Caco-2 (cell line): Measurements from ENCODE around the gene PRSS1. TPM values are rescaled to one million over a fixed set of nuclear protein-coding genes. Genes with fewer than 3 reads are reported as not detected.
"Not testable (repeated sequence)": the region's sequence is repeated elsewhere in the genome, so short reads cannot be mapped to it uniquely, and the experiment has no call there.

Experiments used
- BruUV-seq: library from RNA; stranded (reverse); fragments of 400-500 nt; replicated peaks from 2 replicates; lab custom pipeline; 2021; lab: Mats Ljungman, UMichigan
- CTCF ChIA-PET: fragments of 300-600 bp; sonication (Branson Sonifier 250); formaldehyde crosslinking; loops from one replicate; lab custom pipeline; 2022; ENCODE audit warnings: antibody characterized with exemption; lab: Charles Lee
- POLR2A ChIA-PET: fragments of 300-600 bp; sonication (Branson Sonifier 250); formaldehyde crosslinking; loops from one replicate; lab custom pipeline; 2022; ENCODE audit warnings: antibody characterized with exemption; lab: Charles Lee
- DNase-seq, 2 experiments: peaks; one replicate each; pipeline versions ENCODE4 v3.0.0 to v3.0.0-alpha.2; 2020 to 2022
- H3K27me3 ChIP-seq: replicated peaks from 2 replicates; pipeline ENCODE4 v1.6.0; 2011; ENCODE audit warnings: low read length; ENCODE audit not compliant: control insufficient read depth, insufficient read depth
- H3K36me3 ChIP-seq: 2 replicates; pipeline ENCODE4 v1.5.1; 2011; ENCODE audit warnings: low read length; ENCODE audit not compliant: control insufficient read depth, insufficient read depth
- H3K4me1 ChIP-seq: fragments of 250-450 bp; sonication (Bioruptor Pico); 2 replicates; pipeline ENCODE4 v1.5.1; 2020; ENCODE audit warnings: mild to moderate bottlenecking
- H3K4me3 ChIP-seq: 2 replicates; pipeline ENCODE4 v1.5.1; 2011; ENCODE audit warnings: low read depth, mild to moderate bottlenecking, control low read depth, low read length
- H3K9me3 ChIP-seq: fragments of 250-450 bp; sonication (Bioruptor Pico); 2 replicates; pipeline ENCODE4 v1.5.1; 2020; ENCODE audit warnings: mild to moderate bottlenecking, moderate library complexity
- H3K27ac Mint-ChIP-seq: one replicate; pipeline ENCODE4 v1.8.0; 2022; ENCODE audit warnings: mixed read lengths; ENCODE audit not compliant: unreplicated experiment
- H3K27me3 Mint-ChIP-seq: one replicate; pipeline ENCODE4 v1.8.0; 2022; ENCODE audit warnings: mixed read lengths; ENCODE audit not compliant: insufficient read depth, unreplicated experiment
- H3K36me3 Mint-ChIP-seq: one replicate; pipeline ENCODE4 v1.8.0; 2022; ENCODE audit warnings: mild to moderate bottlenecking, mixed read lengths; ENCODE audit not compliant: insufficient read depth, unreplicated experiment
- H3K4me1 Mint-ChIP-seq: one replicate; pipeline ENCODE4 v1.8.0; 2022; ENCODE audit warnings: low read depth, mixed read lengths; ENCODE audit not compliant: unreplicated experiment
- H3K4me3 Mint-ChIP-seq: one replicate; pipeline ENCODE4 v1.8.0; 2022; ENCODE audit warnings: mild to moderate bottlenecking, moderate library complexity, mixed read lengths; ENCODE audit not compliant: unreplicated experiment
- H3K9me3 Mint-ChIP-seq: one replicate; pipeline ENCODE4 v1.8.0; 2022; ENCODE audit warnings: mixed read lengths; ENCODE audit not compliant: unreplicated experiment
- intact Hi-C: fragments of 100-400 bp; cut with micrococcal nuclease; formaldehyde crosslinking; loops from one replicate; pipeline ENCODE4 v1.10.0; 2022; ENCODE audit not compliant: unreplicated experiment
- total RNA-seq: library from RNA; stranded (reverse); gene quantifications from 2 replicates; pipeline ENCODE4 v1.2.3, GENCODE V29; 2022
- TF ChIP-seq, protein P1 (sequence below), 2 experiments: fragments of 200-600 bp in 1 of 2; IDR thresholded peaks; 1 replicate in 1 of 2; 2 replicates in 1 of 2; pipeline versions ENCODE4 v1.5.1 to v1.8.0; 2011 to 2022; ENCODE audit warnings: antibody characterized with exemption in 1 of 2, control low read depth in 1 of 2, inconsistent platforms in 1 of 2, low read depth in 1 of 2, low read length in 1 of 2, mild to moderate bottlenecking in 1 of 2, moderate library complexity in 1 of 2; ENCODE audit not compliant: insufficient read depth in 1 of 2, severe bottlenecking in 1 of 2, unreplicated experiment in 1 of 2

PRSS1 gene
- total RNA-seq, 1 experiment from 2014 or later: 18.1 TPM

DNA sequence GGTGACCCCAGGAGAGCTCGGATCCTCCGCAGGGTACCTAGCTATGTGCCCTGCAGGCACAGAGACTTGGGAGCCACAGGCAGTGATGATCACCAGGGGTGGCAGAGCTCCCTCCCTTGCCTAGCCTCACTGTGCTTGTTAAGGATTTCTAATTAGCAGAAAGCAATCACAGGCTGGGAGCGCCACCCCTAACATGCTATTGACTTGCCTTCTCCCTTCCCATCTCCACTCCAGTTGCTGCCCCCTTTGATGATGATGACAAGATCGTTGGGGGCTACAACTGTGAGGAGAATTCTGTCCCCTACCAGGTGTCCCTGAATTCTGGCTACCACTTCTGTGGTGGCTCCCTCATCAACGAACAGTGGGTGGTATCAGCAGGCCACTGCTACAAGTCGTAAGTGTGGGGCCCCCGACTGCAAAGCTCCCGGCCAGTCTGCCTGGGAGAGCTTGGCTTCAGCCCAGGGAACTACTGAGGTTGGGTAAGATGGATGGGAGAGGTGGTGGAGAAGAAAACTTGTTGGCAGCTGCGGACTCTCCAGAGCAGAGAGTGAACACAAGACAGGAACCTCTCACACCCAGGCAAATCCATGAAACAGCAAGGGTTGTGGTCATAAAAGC lies 1.2 kb downstream of the PRSS1 start:
- H3K27me3 Mint-ChIP-seq: no peaks in the 10 kb centered on the region
- BruUV-seq: no TSS peak

DNA sequence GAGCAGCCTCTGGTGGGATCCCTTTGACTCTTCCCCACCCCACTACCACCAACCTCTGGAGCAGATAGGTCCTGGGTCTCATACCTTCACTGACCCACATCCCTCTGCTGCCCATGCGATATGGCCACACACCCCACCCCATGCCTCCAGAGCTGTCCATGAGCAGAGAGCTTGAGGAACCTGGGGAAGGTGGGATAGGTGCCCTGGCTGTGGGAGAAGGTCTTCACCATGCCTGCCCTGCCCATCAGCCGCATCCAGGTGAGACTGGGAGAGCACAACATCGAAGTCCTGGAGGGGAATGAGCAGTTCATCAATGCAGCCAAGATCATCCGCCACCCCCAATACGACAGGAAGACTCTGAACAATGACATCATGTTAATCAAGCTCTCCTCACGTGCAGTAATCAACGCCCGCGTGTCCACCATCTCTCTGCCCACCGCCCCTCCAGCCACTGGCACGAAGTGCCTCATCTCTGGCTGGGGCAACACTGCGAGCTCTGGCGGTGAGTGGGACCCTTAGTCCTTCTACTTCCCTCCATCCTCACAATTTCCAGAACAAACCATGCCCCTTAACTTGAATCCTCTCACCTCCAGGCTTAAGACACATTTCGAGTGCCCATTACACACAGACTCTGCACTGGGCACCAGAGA lies 2.4 kb downstream of the PRSS1 start:
- H3K9me3 ChIP-seq, H3K4me3 ChIP-seq, intact Hi-C loops, H3K4me3 Mint-ChIP-seq, CTCF ChIA-PET, H3K27me3 Mint-ChIP-seq, H3K36me3 ChIP-seq, BruUV-seq, H3K36me3 Mint-ChIP-seq, DNase-seq, H3K27me3 ChIP-seq, H3K27ac Mint-ChIP-seq, POLR2A ChIA-PET: not testable (repeated sequence)
- H3K4me1 Mint-ChIP-seq: peaks cover 17% of the 10 kb centered on the region
- H3K4me1 ChIP-seq: peaks cover 10% of the 10 kb centered on the region; the same call in 1 of the 2 replicates
- H3K9me3 Mint-ChIP-seq: peaks cover 18% of the 10 kb centered on the region

More for the DNA sequence above, 1.2 kb downstream of the PRSS1 start:
- Mint-ChIP-seq H3K27ac (no peak overlapping the region), H3K36me3 (no peaks in the 10 kb centered on the region), H3K4me3 (no peak overlapping the region), H3K4me1 (peaks cover 17% of the 10 kb centered on the region), H3K9me3 (peaks cover 18% of the 10 kb centered on the region)
- Histone ChIP-seq H3K27me3 (no peaks in the 10 kb centered on the region), H3K36me3 (no peaks in the 10 kb centered on the region), H3K9me3 (no peaks in the 10 kb centered on the region), H3K4me3 (no peak overlapping the region), H3K4me1 (peaks cover 10% of the 10 kb centered on the region; the same call in 1 of the 2 replicates)
- POLR2A ChIA-PET: no interaction called here
- TF ChIP-seq, protein P1, sequence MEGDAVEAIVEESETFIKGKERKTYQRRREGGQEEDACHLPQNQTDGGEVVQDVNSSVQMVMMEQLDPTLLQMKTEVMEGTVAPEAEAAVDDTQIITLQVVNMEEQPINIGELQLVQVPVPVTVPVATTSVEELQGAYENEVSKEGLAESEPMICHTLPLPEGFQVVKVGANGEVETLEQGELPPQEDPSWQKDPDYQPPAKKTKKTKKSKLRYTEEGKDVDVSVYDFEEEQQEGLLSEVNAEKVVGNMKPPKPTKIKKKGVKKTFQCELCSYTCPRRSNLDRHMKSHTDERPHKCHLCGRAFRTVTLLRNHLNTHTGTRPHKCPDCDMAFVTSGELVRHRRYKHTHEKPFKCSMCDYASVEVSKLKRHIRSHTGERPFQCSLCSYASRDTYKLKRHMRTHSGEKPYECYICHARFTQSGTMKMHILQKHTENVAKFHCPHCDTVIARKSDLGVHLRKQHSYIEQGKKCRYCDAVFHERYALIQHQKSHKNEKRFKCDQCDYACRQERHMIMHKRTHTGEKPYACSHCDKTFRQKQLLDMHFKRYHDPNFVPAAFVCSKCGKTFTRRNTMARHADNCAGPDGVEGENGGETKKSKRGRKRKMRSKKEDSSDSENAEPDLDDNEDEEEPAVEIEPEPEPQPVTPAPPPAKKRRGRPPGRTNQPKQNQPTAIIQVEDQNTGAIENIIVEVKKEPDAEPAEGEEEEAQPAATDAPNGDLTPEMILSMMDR (IDR thresholded peaks at IDR 0.05; ENCODE audit: insufficient read depth in 1 of 2, low read depth in 1 of 2, low read length in 1 of 2, severe bottlenecking in 1 of 2, unreplicated experiment in 1 of 2): no peak
- CTCF ChIA-PET: interaction anchor here (0.7 to 1.1 kb wide), 2 partner anchors 10 to 36 kb away, joined by 3 to 4 read pairs; no protein-coding TSS in a partner anchor
- intact Hi-C loops: no loop called here
- DNase-seq: no peak

DNA sequence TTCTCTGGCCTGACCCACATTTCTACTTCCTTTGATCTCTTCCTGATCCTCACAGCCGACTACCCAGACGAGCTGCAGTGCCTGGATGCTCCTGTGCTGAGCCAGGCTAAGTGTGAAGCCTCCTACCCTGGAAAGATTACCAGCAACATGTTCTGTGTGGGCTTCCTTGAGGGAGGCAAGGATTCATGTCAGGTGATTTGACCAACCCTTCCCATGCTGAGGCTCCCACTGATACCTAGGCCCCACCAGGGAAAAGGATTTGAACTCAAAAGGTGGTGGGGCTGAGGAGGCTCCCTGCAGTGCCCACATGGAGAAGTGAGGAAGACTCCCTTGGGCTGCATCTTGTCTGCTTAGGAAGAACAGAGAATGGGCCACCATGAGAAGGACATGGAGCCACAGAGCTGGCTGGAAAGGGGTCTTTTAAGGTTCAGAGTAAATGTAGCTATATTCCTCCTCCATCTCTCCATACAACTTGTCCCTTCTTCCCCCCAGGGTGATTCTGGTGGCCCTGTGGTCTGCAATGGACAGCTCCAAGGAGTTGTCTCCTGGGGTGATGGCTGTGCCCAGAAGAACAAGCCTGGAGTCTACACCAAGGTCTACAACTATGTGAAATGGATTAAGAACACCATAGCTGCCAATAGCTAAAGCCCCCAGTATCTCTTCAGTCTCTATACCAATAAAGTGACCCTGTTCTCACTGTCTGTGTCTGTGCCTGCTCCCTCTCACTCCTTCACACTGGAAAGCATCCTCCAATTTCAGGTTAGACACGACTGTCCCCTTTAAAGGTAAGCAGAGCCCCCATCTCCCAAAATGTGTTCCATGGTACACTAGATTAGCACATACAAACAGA lies 3.3 kb downstream of the PRSS1 start:
- Mint-ChIP-seq H3K27me3 (no peaks in the 10 kb centered on the region), H3K4me3 (no peak overlapping the region), H3K4me1 (peaks cover 17% of the 10 kb centered on the region), H3K9me3 (peaks cover 18% of the 10 kb centered on the region), H3K27ac (no peak overlapping the region), H3K36me3 (no peaks in the 10 kb centered on the region)
- Histone ChIP-seq H3K4me3 (no peak overlapping the region), H3K4me1 (peaks cover 10% of the 10 kb centered on the region; the same call in 1 of the 2 replicates), H3K27me3 (no peaks in the 10 kb centered on the region), H3K9me3 (no peaks in the 10 kb centered on the region), H3K36me3 (no peaks in the 10 kb centered on the region)
- intact Hi-C loops: no loop called here
- BruUV-seq: no TSS peak
- DNase-seq: no peak
- CTCF ChIA-PET: no interaction called here
- TF ChIP-seq, protein P1 (IDR thresholded peaks at IDR 0.05; ENCODE audit: insufficient read depth in 1 of 2, low read depth in 1 of 2, low read length in 1 of 2, severe bottlenecking in 1 of 2, unreplicated experiment in 1 of 2): no peak
- POLR2A ChIA-PET: no interaction called here
